K562 treated with DMSO at 1 percent for 48 hours (cell line): ENCODE data around the gene ADRA2A. TPM values are rescaled to one million over a fixed set of nuclear protein-coding genes. Genes with fewer than 3 reads are reported as not detected.

Experiments
- total RNA-seq: library from RNA; unstranded; fragments of 300-600 nt; gene quantifications from 2 replicates; pipeline ENCODE4 v1.2.3, GENCODE V29; 2022; ENCODE audit warnings: low replicate concordance; ENCODE audit errors: extremely low read depth

Gene ADRA2A
- not detected in 2 replicates for total RNA-seq

DNA sequence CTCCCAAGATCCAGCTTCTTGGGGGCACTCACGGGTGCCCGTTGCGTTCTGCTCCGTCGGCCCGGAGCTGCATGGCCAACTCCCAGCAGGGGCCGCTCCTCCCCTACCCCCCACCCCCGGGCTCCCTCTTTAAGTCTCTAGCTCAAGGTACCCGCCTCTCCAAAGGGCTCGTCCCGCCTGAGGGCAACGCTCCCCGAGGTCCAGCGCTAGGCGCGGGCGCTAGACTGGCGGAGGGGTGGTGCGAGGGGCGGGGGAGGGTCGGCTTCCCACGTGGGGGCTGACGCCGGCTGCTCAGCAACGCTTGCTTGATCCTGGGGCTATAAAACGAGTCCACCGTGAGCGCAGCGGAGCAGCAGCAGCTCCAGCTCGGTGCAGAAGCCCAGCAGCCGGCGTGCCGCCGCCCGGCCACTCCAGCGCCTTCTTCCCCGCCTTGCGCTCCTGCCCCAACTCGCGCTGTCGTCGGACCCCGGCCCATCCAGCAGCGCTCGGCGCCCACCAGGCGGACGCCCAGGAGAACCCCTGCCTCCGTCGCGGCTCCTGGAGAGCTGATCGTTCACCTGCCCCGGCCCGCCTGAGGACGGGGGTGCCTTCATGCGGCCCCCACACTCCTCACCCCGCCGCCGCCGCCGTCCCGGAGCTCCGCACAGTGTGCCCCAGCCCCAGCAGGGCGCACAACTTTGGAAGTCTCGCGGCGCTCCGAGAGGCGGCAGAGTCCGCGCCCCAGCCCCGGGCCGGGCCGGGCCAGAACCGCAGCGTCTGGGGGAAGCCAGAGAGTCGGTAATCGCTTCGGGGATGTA, at the start of gene ADRA2A:
Gene ADRA2A, plus strand, starts transcription at position 348 of the 797 bp plus-strand sequence. CDS start 968 bp downstream, outside the sequence.

Other genes starting within 250 kb of the ADRA2A start
- gene PDCD4, start 205.1 kb upstream of the ADRA2A start, total RNA-seq: not detected in 2 replicates
- not detected in 2 replicates for gene BBIP1, start 157.8 kb upstream of the ADRA2A start, total RNA-seq
- gene SHOC2, start 157.4 kb upstream of the ADRA2A start, total RNA-seq: not detected in 2 replicates